GM13977 (cell line): Measurements from ENCODE around the gene ZNF770.

ENCODE experiments used
- DNase-seq: peaks from one replicate; pipeline ENCODE4 v3.0.0; 2012; ENCODE audit warnings: low spot score
- CTCF ChIP-seq: IDR thresholded peaks from 2 replicates; pipeline ENCODE4 v1.5.1; 2012; ENCODE audit warnings: mild to moderate bottlenecking, control low read depth; ENCODE audit not compliant: insufficient read depth; ENCODE audit errors: extremely low read depth, missing control alignments
- in situ Hi-C: fragments of 300-500 bp; cut with MboI; formaldehyde crosslinking; loops from one replicate; pipeline ENCODE4 v1.12.0; 2022; ENCODE audit warnings: low sequenced_read_pairs, low pct_unique_long_range_greater_than_20kb, mixed read lengths, inconsistent platforms; ENCODE audit not compliant: unreplicated experiment

The ZNF770 gene

GRCh38 chr15:35013370-35013769, 25.3 kb upstream of the ZNF770 start:
- no peak for TF ChIP-seq CTCF
- no peak for DNase-seq
- in situ Hi-C loops = no loop called here

- in situ Hi-C loops = no loop called here
- no peak for DNase-seq
Measured at GRCh38 chr15:35007397-35007796, 19.3 kb upstream of the ZNF770 start.

DNA sequence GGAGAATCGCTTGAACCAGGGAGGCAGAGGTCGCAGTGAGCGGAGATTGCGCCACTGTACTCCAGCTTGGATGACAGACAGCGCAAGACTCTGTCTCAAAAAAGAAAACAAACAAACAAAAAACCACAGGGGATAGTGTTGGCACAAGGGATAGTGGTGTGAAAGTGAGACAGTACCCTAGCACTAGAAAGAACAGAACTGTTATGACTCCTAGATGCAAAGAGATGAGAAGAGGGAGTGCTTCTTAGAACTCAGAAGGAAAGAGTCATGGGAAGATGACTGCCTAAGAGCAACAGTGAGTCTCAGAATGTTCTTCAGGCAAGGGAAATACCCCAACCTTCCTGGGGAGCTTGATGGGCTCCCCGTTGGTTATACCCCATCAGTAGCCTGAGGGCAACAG, 17.8 kb upstream of the ZNF770 start:
- in situ Hi-C loops = no loop called here
- TF ChIP-seq CTCF = no peak
- no peak for DNase-seq

More at GRCh38 chr15:35007397-35007796, 19.3 kb upstream of the ZNF770 start:
- no peak for TF ChIP-seq CTCF

DNA sequence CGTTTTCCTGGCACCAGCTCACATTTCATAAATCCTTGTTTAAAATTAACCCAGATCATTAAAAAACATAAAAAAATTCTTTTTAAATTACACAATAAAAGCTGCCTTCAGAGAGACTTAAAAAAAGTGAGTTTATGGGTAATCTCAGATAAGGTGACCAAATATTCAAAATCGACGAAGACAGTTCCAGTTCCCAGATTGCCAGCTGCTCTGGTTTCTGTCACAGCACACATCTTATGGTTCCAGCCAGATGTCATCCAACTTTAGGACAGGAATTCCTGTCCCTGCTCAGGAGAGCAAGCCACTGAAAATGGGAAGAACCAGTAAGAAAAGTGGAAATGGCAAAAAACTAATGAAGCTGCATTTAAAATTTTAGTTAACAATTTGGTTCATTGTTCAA, 15.8 kb upstream of the ZNF770 start:
- in situ Hi-C loops = no loop called here
- TF ChIP-seq CTCF = no peak
- no peak for DNase-seq

GRCh38 chr15:35000511-35000910, 12.4 kb upstream of the ZNF770 start:
- no peak for TF ChIP-seq CTCF
- in situ Hi-C loops = no loop called here
- no peak for DNase-seq

DNA sequence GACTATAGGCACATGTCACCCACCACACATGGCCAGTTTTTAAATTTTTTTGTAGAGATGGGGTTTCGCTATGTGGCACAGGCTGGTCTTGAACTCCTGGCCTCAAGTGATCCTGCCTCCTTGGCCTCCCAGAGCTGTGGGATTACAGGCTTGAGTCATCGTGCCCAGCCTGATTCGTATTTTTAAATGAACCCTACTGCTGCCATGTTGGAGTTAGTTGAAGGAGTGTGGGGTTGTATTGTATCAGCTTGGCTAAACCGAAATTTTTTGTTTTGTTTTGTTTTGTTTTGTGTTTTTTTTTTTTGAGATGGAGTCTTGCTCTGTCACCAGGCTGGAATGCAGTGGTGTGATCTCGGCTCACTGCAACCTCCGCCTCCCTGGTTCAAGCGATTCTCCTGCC, 11.8 kb upstream of the ZNF770 start:
- in situ Hi-C loops = no loop called here
- TF ChIP-seq CTCF = no peak
- no peak for DNase-seq

- in situ Hi-C loops = no loop called here
- DNase-seq = no peak
Measured at GRCh38 chr15:34994925-34995324, 6.8 kb upstream of the ZNF770 start.

More at GRCh38 chr15:34994925-34995324, 6.8 kb upstream of the ZNF770 start:
- no peak for TF ChIP-seq CTCF
